HFFc6 (cell line): ENCODE measurements around the gene NR6A1. TPM values are rescaled to one million over a fixed set of nuclear protein-coding genes. Genes with fewer than 3 reads are reported as not detected.

Experiments used
- DNase-seq: peaks from one replicate; pipeline ENCODE4 v3.0.0-alpha.2; 2018
- H3K27ac Mint-ChIP-seq: 2 replicates; pipeline ENCODE4 v1.8.0; 2020; ENCODE audit warnings: mild to moderate bottlenecking, mixed read lengths
- H3K27me3 Mint-ChIP-seq: 2 replicates; pipeline ENCODE4 v1.8.0; 2021; ENCODE audit warnings: mild to moderate bottlenecking, moderate library complexity, mixed read lengths; ENCODE audit not compliant: insufficient read depth
- H3K36me3 Mint-ChIP-seq: 2 replicates; pipeline ENCODE4 v1.8.0; 2021; ENCODE audit warnings: low read depth, mixed read lengths
- H3K4me1 Mint-ChIP-seq: 2 replicates; pipeline ENCODE4 v1.8.0; 2020; ENCODE audit warnings: low read depth, mixed read lengths
- H3K4me3 Mint-ChIP-seq: 2 replicates; pipeline ENCODE4 v1.8.0; 2020; ENCODE audit warnings: mild to moderate bottlenecking, moderate library complexity, mixed read lengths
- H3K9me3 Mint-ChIP-seq: 2 replicates; pipeline ENCODE4 v1.8.0; 2020; ENCODE audit warnings: mild to moderate bottlenecking, mixed read lengths
- CTCF ChIP-seq: fragments of 200-600 bp; sonication (generic); IDR thresholded peaks from 2 replicates; pipeline ENCODE4 v1.5.0; 2021; ENCODE audit warnings: antibody characterized with exemption, mild to moderate bottlenecking
- total RNA-seq, 6 experiments: library from RNA; stranded (reverse); fragmentation: NEBNext Ultra II Directional; extraction: Animal tissue kit (Norgen Biotek cat#: 25700); gene quantifications; 2 replicates in 1 of 6; 3 replicates in 5 of 6; pipeline ENCODE4 v1.2.3, GENCODE V29; 2021

NR6A1 gene
- total RNA-seq, 6 experiments from 2014 or later: 0.05 to 0.26 (median 0.13) TPM

GRCh38 chr9:124553738-124554137 lies 217.4 kb downstream of the NR6A1 start:
- Mint-ChIP-seq H3K27me3 (peaks cover 4% of the 10 kb centered on the region), H3K9me3 (no peaks in the 10 kb centered on the region), H3K4me1 (peaks cover 5% of the 10 kb centered on the region), H3K4me3 (no peak overlapping the region), H3K27ac (no peak overlapping the region), H3K36me3 (no peaks in the 10 kb centered on the region)
- peak; percentile 83 for DNase-seq
- TF ChIP-seq CTCF: no peak

GRCh38 chr9:124552273-124552605 lies 218.9 kb downstream of the NR6A1 start:
- Mint-ChIP-seq H3K4me3 (no peak overlapping the region), H3K27me3 (peaks cover 2% of the 10 kb centered on the region), H3K36me3 (no peaks in the 10 kb centered on the region), H3K9me3 (no peaks in the 10 kb centered on the region), H3K4me1 (peaks cover 6% of the 10 kb centered on the region), H3K27ac (no peak overlapping the region)
- no peak for DNase-seq
- TF ChIP-seq CTCF: no peak

- H3K4me1 Mint-ChIP-seq: peaks cover 6% of the 10 kb centered on the region
- no peak overlapping the region for H3K4me3 Mint-ChIP-seq
- peaks cover 2% of the 10 kb centered on the region for H3K27me3 Mint-ChIP-seq
- peak; percentile 87 for TF ChIP-seq CTCF
- no peaks in the 10 kb centered on the region for H3K36me3 Mint-ChIP-seq
- peak; percentile 70 for DNase-seq
- H3K27ac Mint-ChIP-seq: no peak overlapping the region
- no peaks in the 10 kb centered on the region for H3K9me3 Mint-ChIP-seq
These were observed 219.4 kb downstream of the NR6A1 start for GRCh38 chr9:124551472-124552272.

- Mint-ChIP-seq H3K36me3 (no peaks in the 10 kb centered on the region), H3K27me3 (peaks cover 2% of the 10 kb centered on the region), H3K27ac (no peak overlapping the region), H3K4me1 (peaks cover 6% of the 10 kb centered on the region), H3K9me3 (no peaks in the 10 kb centered on the region), H3K4me3 (no peak overlapping the region)
- no peak for TF ChIP-seq CTCF
- no peak for DNase-seq
These were observed 221.0 kb downstream of the NR6A1 start for GRCh38 chr9:124550072-124550471.

GRCh38 chr9:124549016-124549415 lies 222.1 kb downstream of the NR6A1 start:
- no peak overlapping the region for H3K4me3 Mint-ChIP-seq
- H3K27me3 Mint-ChIP-seq: peaks cover 7% of the 10 kb centered on the region
- no peaks in the 10 kb centered on the region for H3K9me3 Mint-ChIP-seq
- H3K4me1 Mint-ChIP-seq: peaks cover 6% of the 10 kb centered on the region
- TF ChIP-seq CTCF: no peak
- no peaks in the 10 kb centered on the region for H3K36me3 Mint-ChIP-seq
- H3K27ac Mint-ChIP-seq: no peak overlapping the region
- no peak for DNase-seq
